ENCODE measurements around the gene RPP25L. TPM values are rescaled to one million over a fixed set of nuclear protein-coding genes. Genes with fewer than 3 reads are reported as not detected.

Gene RPP25L
- total and polyA plus RNA-seq, 9 of the 15 experiments (the other 6 are each of a cell fraction or from before 2014, with no cell fraction given): 16.3 to 43.7 (median 29.0) TPM

DNA sequence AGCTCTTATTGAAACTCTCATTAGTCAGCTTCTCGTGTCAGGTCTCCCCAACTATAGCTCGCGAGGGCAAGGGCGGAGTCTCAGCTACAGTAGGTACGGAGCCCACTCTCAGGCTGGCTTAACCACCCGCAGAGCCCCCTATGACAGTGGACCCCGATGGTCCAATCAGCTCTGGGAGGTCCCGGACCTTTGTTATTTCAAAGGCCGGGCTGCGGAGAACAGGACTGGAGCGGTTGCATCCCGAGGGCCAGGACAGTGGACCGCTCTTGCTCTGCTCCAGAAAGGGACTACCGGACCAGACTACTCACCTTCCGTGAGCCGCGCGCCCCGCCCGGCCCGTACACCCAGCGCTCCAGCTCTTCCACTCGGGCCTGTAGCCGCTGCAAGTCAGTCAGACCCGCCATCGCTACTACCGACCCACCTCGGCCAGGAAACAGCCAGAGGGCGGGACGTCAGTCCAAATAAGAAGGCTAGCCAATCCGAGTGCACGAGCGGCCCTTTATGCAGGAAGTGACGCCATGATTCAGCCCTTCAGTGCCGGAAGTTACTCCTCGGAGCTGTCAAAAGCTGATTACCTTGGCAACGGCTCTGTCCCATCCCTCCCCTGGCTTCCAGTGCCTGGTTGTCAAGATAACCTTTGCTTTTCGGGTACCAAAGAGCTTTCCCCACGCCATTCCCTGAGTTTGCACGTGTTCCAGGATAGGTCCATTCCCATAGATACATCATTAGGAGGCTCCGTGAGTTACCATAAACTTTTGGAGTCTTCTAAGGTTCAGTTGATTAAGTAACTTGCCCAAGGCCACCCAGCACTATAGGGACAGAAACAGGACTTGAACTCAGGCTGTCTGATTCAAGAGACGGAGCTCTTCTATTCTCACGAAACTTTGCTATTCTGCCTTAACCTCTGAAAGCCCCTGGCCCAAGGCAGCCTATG is 8.4 kb upstream of the RPP25L start, which contains the start of gene DCTN3 (continued):
- TF ChIP-seq NONO (IDR thresholded peaks at IDR 0.05; ENCODE audit: low read depth in 2 of 2, low read length in 1 of 2) (no peak), ZBTB7A (IDR thresholded peaks at IDR 0.05; ENCODE audit: borderline replicate concordance, control insufficient read depth, low read depth, low read length) (no peak), ZNF408 (CRISPR knock-in tag; IDR thresholded peaks at IDR 0.05; ENCODE audit: low read depth) (no peak), GABPB2 (CRISPR knock-in tag; conservative IDR thresholded peaks at IDR 0.05) (no peak), NCOR1 (IDR thresholded peaks at IDR 0.05) (no peak), ZNF586 (CRISPR knock-in tag; conservative IDR thresholded peaks at IDR 0.05) (no peak), TCF7 (IDR thresholded peaks at IDR 0.05; ENCODE audit: borderline replicate concordance) (no peak), ETS2 (tag; IDR thresholded peaks at IDR 0.05; ENCODE audit: borderline replicate concordance, poor library complexity, severe bottlenecking) (no peak), YY1 (IDR thresholded peaks at IDR 0.05; ENCODE audit: borderline replicate concordance in 1 of 3, control insufficient read depth in 1 of 3, extremely low read depth in 1 of 3, insufficient read depth in 3 of 3, insufficient read length in 1 of 3, insufficient replicate concordance in 2 of 3, low read depth in 1 of 3, low read length in 2 of 3) (peak in 2 of 3 experiments; percentile 67 to 79), ZNF316 (IDR thresholded peaks at IDR 0.05) (no peak), HCFC1 (IDR thresholded peaks at IDR 0.05; ENCODE audit: low read depth, low read length) (no peak)
- TF ChIP-seq, protein P1, sequence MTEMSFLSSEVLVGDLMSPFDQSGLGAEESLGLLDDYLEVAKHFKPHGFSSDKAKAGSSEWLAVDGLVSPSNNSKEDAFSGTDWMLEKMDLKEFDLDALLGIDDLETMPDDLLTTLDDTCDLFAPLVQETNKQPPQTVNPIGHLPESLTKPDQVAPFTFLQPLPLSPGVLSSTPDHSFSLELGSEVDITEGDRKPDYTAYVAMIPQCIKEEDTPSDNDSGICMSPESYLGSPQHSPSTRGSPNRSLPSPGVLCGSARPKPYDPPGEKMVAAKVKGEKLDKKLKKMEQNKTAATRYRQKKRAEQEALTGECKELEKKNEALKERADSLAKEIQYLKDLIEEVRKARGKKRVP (CRISPR knock-in tag; IDR thresholded peaks at IDR 0.05): no peak
- TF ChIP-seq, protein P2, sequence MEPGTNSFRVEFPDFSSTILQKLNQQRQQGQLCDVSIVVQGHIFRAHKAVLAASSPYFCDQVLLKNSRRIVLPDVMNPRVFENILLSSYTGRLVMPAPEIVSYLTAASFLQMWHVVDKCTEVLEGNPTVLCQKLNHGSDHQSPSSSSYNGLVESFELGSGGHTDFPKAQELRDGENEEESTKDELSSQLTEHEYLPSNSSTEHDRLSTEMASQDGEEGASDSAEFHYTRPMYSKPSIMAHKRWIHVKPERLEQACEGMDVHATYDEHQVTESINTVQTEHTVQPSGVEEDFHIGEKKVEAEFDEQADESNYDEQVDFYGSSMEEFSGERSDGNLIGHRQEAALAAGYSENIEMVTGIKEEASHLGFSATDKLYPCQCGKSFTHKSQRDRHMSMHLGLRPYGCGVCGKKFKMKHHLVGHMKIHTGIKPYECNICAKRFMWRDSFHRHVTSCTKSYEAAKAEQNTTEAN (CRISPR knock-in tag; IDR thresholded peaks at IDR 0.05): no peak
- TF ChIP-seq, protein P3, sequence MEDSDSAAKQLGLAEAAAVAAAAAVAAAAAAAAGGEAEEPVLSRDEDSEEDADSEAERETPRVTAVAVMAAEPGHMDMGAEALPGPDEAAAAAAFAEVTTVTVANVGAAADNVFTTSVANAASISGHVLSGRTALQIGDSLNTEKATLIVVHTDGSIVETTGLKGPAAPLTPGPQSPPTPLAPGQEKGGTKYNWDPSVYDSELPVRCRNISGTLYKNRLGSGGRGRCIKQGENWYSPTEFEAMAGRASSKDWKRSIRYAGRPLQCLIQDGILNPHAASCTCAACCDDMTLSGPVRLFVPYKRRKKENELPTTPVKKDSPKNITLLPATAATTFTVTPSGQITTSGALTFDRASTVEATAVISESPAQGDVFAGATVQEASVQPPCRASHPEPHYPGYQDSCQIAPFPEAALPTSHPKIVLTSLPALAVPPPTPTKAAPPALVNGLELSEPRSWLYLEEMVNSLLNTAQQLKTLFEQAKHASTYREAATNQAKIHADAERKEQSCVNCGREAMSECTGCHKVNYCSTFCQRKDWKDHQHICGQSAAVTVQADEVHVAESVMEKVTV (CRISPR knock-in tag; IDR thresholded peaks at IDR 0.05): no peak
- TF ChIP-seq, protein P4, sequence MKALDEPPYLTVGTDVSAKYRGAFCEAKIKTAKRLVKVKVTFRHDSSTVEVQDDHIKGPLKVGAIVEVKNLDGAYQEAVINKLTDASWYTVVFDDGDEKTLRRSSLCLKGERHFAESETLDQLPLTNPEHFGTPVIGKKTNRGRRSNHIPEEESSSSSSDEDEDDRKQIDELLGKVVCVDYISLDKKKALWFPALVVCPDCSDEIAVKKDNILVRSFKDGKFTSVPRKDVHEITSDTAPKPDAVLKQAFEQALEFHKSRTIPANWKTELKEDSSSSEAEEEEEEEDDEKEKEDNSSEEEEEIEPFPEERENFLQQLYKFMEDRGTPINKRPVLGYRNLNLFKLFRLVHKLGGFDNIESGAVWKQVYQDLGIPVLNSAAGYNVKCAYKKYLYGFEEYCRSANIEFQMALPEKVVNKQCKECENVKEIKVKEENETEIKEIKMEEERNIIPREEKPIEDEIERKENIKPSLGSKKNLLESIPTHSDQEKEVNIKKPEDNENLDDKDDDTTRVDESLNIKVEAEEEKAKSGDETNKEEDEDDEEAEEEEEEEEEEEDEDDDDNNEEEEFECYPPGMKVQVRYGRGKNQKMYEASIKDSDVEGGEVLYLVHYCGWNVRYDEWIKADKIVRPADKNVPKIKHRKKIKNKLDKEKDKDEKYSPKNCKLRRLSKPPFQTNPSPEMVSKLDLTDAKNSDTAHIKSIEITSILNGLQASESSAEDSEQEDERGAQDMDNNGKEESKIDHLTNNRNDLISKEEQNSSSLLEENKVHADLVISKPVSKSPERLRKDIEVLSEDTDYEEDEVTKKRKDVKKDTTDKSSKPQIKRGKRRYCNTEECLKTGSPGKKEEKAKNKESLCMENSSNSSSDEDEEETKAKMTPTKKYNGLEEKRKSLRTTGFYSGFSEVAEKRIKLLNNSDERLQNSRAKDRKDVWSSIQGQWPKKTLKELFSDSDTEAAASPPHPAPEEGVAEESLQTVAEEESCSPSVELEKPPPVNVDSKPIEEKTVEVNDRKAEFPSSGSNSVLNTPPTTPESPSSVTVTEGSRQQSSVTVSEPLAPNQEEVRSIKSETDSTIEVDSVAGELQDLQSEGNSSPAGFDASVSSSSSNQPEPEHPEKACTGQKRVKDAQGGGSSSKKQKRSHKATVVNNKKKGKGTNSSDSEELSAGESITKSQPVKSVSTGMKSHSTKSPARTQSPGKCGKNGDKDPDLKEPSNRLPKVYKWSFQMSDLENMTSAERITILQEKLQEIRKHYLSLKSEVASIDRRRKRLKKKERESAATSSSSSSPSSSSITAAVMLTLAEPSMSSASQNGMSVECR (CRISPR knock-in tag; IDR thresholded peaks at IDR 0.05): peak; percentile 59

Data from K562 (cell line).